Vagina (tissue), 2 donors: ENCODE data around the gene ISG15.

Source experiments
- POLR2A ChIP-seq, 2 donors: fragments of 450-650 bp; IDR thresholded peaks; one replicate each; pipeline ENCODE4 v1.6.1; 2017; ENCODE audit warnings: antibody characterized with exemption in 2 of 2, mild to moderate bottlenecking in 2 of 2, moderate library complexity in 2 of 2
- TF ChIP-seq, protein P1 (sequence below), 3 experiments: fragments of 450-650 bp in 2 of 3; fragments of 200-600 bp in 1 of 3; sonication (generic) in 1 of 3; IDR thresholded peaks; one replicate each; pipeline ENCODE4 v1.5.1; 2017 to 2019; ENCODE audit warnings: antibody characterized with exemption in 3 of 3, mild to moderate bottlenecking in 2 of 3, moderate library complexity in 2 of 3

DNA sequence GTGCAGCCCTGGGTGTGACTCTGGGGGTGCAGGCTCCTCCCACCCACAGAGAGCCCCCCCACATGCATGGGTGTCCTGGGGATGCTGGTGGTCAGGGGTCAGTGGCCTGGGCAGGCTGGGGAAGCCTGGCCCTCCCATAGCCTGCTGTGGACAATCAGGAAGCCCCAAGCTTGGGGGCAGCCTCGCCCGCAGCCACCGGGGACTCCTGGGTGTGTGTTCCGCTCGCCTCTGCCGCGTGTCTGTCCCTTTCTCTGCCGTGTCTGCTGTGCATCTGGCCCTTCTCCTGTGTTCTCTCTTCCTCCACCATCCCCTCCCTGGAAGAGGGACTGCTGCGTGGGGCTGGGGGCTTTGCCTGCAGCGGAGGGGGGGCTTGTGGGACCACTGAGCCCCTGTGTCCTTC lies 29.5 kb downstream of the ISG15 start:
- TF ChIP-seq, protein P1, sequence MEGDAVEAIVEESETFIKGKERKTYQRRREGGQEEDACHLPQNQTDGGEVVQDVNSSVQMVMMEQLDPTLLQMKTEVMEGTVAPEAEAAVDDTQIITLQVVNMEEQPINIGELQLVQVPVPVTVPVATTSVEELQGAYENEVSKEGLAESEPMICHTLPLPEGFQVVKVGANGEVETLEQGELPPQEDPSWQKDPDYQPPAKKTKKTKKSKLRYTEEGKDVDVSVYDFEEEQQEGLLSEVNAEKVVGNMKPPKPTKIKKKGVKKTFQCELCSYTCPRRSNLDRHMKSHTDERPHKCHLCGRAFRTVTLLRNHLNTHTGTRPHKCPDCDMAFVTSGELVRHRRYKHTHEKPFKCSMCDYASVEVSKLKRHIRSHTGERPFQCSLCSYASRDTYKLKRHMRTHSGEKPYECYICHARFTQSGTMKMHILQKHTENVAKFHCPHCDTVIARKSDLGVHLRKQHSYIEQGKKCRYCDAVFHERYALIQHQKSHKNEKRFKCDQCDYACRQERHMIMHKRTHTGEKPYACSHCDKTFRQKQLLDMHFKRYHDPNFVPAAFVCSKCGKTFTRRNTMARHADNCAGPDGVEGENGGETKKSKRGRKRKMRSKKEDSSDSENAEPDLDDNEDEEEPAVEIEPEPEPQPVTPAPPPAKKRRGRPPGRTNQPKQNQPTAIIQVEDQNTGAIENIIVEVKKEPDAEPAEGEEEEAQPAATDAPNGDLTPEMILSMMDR (IDR thresholded peaks at IDR 0.05), result no peak
- no peak for TF ChIP-seq POLR2A (IDR thresholded peaks at IDR 0.05)
